Brain microvascular endothelial cell (primary cell): ENCODE data around the gene WDR7.

ENCODE experiments used
- DNase-seq: peaks from one replicate; pipeline ENCODE4 v3.0.0-alpha.2; 2020
- H3K27ac ChIP-seq: fragments of 250-450 bp; sonication (Bioruptor Pico); 2 replicates; pipeline ENCODE4 v1.5.1; 2020; ENCODE audit warnings: mild to moderate bottlenecking, moderate library complexity
- H3K27me3 ChIP-seq: fragments of 250-450 bp; sonication (Bioruptor Pico); replicated peaks from 2 replicates; pipeline ENCODE4 v1.5.1; 2020; ENCODE audit warnings: mild to moderate bottlenecking
- H3K36me3 ChIP-seq: fragments of 250-450 bp; sonication (Bioruptor Pico); replicated peaks from 2 replicates; pipeline ENCODE4 v1.5.1; 2020; ENCODE audit warnings: mild to moderate bottlenecking
- H3K4me3 ChIP-seq: 2 replicates; pipeline ENCODE4 v1.5.1; 2011; ENCODE audit warnings: low read depth, mild to moderate bottlenecking, control low read depth, low read length, moderate library complexity
- in situ Hi-C: cut with HindIII; loops from 2 replicates; pipeline ENCODE4 v1.10.0; 2017; ENCODE audit warnings: low sequenced_read_pairs, low pct_ligation_motif_present
- TF ChIP-seq, protein P1 (sequence below): IDR thresholded peaks from 2 replicates; pipeline ENCODE4 v1.5.1; 2011; ENCODE audit warnings: low read depth, mild to moderate bottlenecking, moderate library complexity, low read length, control low read depth, inconsistent platforms; ENCODE audit errors: missing control alignments

Gene WDR7

GRCh38 chr18:56913941-56914340 lies 262.8 kb downstream of the WDR7 start:
- TF ChIP-seq, protein P1, sequence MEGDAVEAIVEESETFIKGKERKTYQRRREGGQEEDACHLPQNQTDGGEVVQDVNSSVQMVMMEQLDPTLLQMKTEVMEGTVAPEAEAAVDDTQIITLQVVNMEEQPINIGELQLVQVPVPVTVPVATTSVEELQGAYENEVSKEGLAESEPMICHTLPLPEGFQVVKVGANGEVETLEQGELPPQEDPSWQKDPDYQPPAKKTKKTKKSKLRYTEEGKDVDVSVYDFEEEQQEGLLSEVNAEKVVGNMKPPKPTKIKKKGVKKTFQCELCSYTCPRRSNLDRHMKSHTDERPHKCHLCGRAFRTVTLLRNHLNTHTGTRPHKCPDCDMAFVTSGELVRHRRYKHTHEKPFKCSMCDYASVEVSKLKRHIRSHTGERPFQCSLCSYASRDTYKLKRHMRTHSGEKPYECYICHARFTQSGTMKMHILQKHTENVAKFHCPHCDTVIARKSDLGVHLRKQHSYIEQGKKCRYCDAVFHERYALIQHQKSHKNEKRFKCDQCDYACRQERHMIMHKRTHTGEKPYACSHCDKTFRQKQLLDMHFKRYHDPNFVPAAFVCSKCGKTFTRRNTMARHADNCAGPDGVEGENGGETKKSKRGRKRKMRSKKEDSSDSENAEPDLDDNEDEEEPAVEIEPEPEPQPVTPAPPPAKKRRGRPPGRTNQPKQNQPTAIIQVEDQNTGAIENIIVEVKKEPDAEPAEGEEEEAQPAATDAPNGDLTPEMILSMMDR = no peak
- DNase-seq = no peak
- Histone ChIP-seq H3K27me3 (no peaks in the 10 kb centered on the region), H3K27ac (no peak overlapping the region), H3K4me3 (no peak overlapping the region), H3K36me3 (no peaks in the 10 kb centered on the region)
- in situ Hi-C loops = no loop called here

DNA sequence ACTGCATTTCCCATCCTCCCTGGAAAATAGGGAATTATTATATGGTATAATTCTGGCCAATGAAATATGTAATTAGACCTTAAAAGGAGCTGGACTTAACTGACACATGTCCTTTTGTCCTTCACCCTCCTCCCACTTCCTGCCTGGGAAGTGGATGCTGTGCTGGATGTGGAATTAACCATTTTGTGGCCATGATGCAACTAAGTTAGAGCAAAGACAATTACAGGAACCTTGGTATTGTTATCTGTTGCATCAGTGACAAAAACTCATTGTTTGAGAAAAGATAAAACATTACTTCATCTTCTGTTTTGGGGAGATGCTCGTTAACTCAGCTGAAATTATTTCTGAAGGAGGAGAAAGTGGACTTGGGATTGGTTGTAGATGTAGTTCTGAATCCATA lies 268.0 kb downstream of the WDR7 start:
- no peak for DNase-seq
- no peaks in the 10 kb centered on the region for H3K27me3 ChIP-seq
- TF ChIP-seq, protein P1 = no peak
- in situ Hi-C loops = no loop called here
- no peak overlapping the region for H3K27ac ChIP-seq
- no peak overlapping the region for H3K4me3 ChIP-seq
- H3K36me3 ChIP-seq = no peaks in the 10 kb centered on the region

DNA sequence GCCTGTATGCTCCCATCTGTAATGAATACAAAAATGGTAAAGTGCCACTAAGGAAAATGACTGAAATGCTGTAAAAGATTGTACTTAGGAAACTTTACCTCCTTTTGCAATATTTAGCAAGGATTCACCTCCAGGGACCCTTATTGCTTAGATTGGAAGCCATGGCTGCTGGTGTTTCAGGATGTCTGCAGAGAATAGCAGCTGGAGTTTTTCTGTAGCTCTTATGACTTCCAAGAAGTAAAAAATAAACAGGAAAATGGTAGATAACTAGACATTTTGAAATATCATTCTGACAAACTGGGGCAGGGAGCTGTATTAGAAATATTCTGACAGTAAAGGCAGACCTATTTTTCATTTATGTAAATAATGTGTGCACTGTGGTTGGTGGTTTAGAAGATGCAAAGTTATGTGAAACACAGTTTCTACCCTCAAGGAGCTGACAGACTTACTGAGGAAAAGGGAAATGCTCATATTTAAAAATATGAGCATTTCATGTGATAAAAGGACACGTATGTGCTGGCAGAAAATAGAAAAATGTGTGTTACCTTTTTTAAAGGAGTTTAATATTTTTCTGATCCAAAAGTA lies 270.8 kb downstream of the WDR7 start:
- TF ChIP-seq, protein P1 = no peak
- Histone ChIP-seq H3K36me3 (no peaks in the 10 kb centered on the region), H3K27me3 (no peaks in the 10 kb centered on the region), H3K27ac (no peak overlapping the region), H3K4me3 (no peak overlapping the region)
- DNase-seq = no peak
- in situ Hi-C loops = no loop called here

- DNase-seq = no peak
- TF ChIP-seq, protein P1 = no peak
- no peak overlapping the region for H3K27ac ChIP-seq
- in situ Hi-C loops = no loop called here
- no peaks in the 10 kb centered on the region for H3K27me3 ChIP-seq
- no peak overlapping the region for H3K4me3 ChIP-seq
- no peaks in the 10 kb centered on the region for H3K36me3 ChIP-seq
Measured at GRCh38 chr18:56926734-56927133, 275.6 kb downstream of the WDR7 start.

DNA sequence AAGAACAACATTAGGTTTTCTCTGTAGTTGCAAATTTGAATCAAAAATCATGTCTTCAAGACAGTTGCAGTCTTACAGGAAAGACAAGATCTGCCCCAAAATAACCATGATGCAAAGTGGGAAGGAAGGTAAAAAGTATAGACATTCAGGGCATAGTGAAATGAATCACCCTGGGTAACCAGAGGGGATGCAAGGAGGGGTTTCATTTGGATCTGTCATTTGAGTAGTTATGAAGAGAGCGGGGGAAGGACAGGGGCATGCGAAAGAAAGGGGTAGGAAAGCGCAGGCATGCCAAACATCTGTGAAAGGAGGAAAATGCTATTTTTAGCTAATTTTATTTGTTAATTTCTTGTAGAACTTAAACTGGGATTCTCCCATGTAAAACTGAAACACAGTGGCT lies 276.6 kb downstream of the WDR7 start:
- DNase-seq = no peak
- TF ChIP-seq, protein P1 = no peak
- in situ Hi-C loops = no loop called here
- Histone ChIP-seq H3K27me3 (no peaks in the 10 kb centered on the region), H3K36me3 (no peaks in the 10 kb centered on the region), H3K27ac (no peak overlapping the region), H3K4me3 (no peak overlapping the region)

- in situ Hi-C loops = no loop called here
- TF ChIP-seq, protein P1 = no peak
- no peak for DNase-seq
Measured at GRCh38 chr18:56929886-56930285, 278.7 kb downstream of the WDR7 start.

More at GRCh38 chr18:56929886-56930285, 278.7 kb downstream of the WDR7 start:
- Histone ChIP-seq H3K36me3 (no peaks in the 10 kb centered on the region), H3K4me3 (no peak overlapping the region), H3K27me3 (no peaks in the 10 kb centered on the region), H3K27ac (no peak overlapping the region)
